ENCODE data around the gene CELA3B. TPM values are rescaled to one million over a fixed set of nuclear protein-coding genes. Genes with fewer than 3 reads are reported as not detected.
A peak's percentile ranks its signal among the peaks of the same experiment; 100 is the strongest.
"Not testable (repeated sequence)": the region's sequence is repeated elsewhere in the genome, so short reads cannot be mapped to it uniquely, and the experiment has no call there.

The CELA3B gene
- total and polyA plus RNA-seq, 2 donors from 2014 or later = not detected

DNA sequence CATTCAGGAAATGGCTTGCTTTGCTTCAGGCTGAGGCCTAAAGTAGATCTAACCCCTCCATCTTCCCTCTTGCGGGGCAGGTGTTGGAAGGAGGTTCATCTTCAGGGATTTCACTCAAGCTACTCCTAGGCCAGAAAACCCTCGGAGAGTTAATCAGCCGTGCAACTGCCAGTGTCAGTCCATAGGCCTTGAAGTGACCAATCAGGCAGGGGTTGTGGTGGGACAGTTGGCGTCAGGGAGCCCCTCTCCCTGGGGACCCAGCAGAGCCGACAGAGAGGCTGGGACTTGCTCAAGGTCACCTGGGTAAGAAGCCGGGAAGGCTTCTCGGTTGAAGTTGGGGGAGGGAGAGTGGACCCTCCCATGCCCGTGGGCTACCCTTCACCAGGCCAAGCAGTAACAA, 2.9 kb upstream of the CELA3B start:
- FAIRE-seq; H3K9me3 ChIP-seq (ENCODE audit: control insufficient read depth in 2 of 3, insufficient read depth in 1 of 3, low read length in 3 of 3); H3K4me3 ChIP-seq (ENCODE audit: low read length in 3 of 3); H3K9ac ChIP-seq (ENCODE audit: low read length in 3 of 3); H3K4me1 ChIP-seq (ENCODE audit: control insufficient read depth in 2 of 3, insufficient read depth in 2 of 3, low read depth in 1 of 3, low read length in 3 of 3); H3K27ac ChIP-seq (ENCODE audit: low read depth in 2 of 2, low read length in 2 of 2); H3K27me3 ChIP-seq (ENCODE audit: control insufficient read depth, insufficient read depth, low read length); intact Hi-C loops (cut with DNase I); H3K36me3 ChIP-seq (ENCODE audit: control insufficient read depth in 2 of 3, insufficient read depth in 3 of 3, low read length in 3 of 3): not testable (repeated sequence)
- DNase-seq = peak in 1 of 5 donors; percentile 4

DNA sequence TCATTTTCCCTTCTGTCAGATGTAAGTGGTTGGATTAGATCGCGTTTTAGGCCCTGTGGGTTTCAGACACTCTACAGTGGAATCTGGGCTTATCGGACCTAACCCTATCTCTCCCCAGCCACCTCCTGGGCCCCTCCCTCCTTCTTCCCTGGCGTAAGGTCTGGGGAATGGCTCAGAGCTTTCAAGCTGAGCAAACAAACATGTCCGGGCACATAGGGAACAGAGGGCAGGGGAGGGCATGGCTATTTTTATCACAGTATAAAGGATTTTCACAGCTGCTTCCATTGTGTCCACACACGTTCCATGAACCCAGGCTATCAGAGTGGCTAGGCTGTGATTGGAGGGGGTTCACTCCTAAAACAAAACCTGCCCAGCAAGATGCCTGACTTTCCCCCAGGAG, 2.1 kb upstream of the CELA3B start:
- H3K27me3 ChIP-seq (ENCODE audit: control insufficient read depth, insufficient read depth, low read length); H3K36me3 ChIP-seq (ENCODE audit: control insufficient read depth in 2 of 3, insufficient read depth in 3 of 3, low read length in 3 of 3); H3K9me3 ChIP-seq (ENCODE audit: control insufficient read depth in 2 of 3, insufficient read depth in 1 of 3, low read length in 3 of 3); intact Hi-C loops (cut with DNase I); H3K4me1 ChIP-seq (ENCODE audit: control insufficient read depth in 2 of 3, insufficient read depth in 2 of 3, low read depth in 1 of 3, low read length in 3 of 3); H3K4me3 ChIP-seq (ENCODE audit: low read length in 3 of 3); H3K27ac ChIP-seq (ENCODE audit: low read depth in 2 of 2, low read length in 2 of 2); FAIRE-seq; H3K9ac ChIP-seq (ENCODE audit: low read length in 3 of 3): not testable (repeated sequence)
- peak in 1 of 5 donors; percentile 10 for DNase-seq

DNA sequence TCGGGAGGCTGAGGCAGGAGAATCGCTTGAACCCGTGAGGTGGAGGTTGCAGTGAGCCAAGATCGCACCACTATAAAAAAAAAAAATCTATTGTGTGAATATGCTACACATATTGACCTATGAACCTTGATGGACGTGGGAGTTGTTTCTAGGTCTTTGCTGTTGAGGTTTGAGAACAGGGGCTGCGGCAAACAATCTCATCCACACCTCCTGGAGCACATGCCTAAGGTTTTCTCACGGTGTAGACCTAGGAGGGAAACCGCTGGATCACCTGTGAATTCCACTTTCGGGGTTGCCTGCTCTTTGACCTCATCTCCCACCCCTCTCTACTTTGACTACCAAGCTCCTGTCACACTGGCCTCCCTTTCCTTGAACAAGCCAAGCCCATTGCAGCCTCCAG, 1.5 kb upstream of the CELA3B start:
- H3K4me3 ChIP-seq (ENCODE audit: low read length in 3 of 3); H3K9me3 ChIP-seq (ENCODE audit: control insufficient read depth in 2 of 3, insufficient read depth in 1 of 3, low read length in 3 of 3); H3K4me1 ChIP-seq (ENCODE audit: control insufficient read depth in 2 of 3, insufficient read depth in 2 of 3, low read depth in 1 of 3, low read length in 3 of 3); intact Hi-C loops (cut with DNase I); H3K27ac ChIP-seq (ENCODE audit: low read depth in 2 of 2, low read length in 2 of 2); FAIRE-seq; H3K27me3 ChIP-seq (ENCODE audit: control insufficient read depth, insufficient read depth, low read length); H3K36me3 ChIP-seq (ENCODE audit: control insufficient read depth in 2 of 3, insufficient read depth in 3 of 3, low read length in 3 of 3); H3K9ac ChIP-seq (ENCODE audit: low read length in 3 of 3): not testable (repeated sequence)
- DNase-seq = peak in 1 of 5 donors; percentile 10

DNA sequence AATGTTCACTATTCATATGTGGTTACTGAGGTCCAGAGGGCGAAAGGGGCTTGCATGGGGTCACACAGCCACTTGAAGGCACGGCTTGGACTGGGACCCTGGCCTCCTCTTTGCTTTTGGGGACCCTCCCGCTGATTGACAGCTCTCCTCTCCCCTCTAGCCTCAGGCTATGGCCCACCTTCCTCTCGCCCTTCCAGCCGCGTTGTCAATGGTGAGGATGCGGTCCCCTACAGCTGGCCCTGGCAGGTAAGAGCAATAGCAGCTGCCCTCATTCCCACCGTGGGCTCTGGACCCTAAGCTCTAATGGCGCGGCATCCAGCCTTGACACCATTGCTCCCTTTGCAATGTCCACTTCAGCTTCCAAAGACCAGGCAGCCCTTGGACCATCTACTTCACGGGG, 1.4 kb downstream of the CELA3B start:
- H3K9me3 ChIP-seq (ENCODE audit: control insufficient read depth in 2 of 3, insufficient read depth in 1 of 3, low read length in 3 of 3); H3K27me3 ChIP-seq (ENCODE audit: control insufficient read depth, insufficient read depth, low read length); H3K4me1 ChIP-seq (ENCODE audit: control insufficient read depth in 2 of 3, insufficient read depth in 2 of 3, low read depth in 1 of 3, low read length in 3 of 3); H3K9ac ChIP-seq (ENCODE audit: low read length in 3 of 3); intact Hi-C loops (cut with DNase I); H3K36me3 ChIP-seq (ENCODE audit: control insufficient read depth in 2 of 3, insufficient read depth in 3 of 3, low read length in 3 of 3); FAIRE-seq; H3K27ac ChIP-seq (ENCODE audit: low read depth in 2 of 2, low read length in 2 of 2); H3K4me3 ChIP-seq (ENCODE audit: low read length in 3 of 3): not testable (repeated sequence)
- DNase-seq = peak in 1 of 5 donors; percentile 37

DNA sequence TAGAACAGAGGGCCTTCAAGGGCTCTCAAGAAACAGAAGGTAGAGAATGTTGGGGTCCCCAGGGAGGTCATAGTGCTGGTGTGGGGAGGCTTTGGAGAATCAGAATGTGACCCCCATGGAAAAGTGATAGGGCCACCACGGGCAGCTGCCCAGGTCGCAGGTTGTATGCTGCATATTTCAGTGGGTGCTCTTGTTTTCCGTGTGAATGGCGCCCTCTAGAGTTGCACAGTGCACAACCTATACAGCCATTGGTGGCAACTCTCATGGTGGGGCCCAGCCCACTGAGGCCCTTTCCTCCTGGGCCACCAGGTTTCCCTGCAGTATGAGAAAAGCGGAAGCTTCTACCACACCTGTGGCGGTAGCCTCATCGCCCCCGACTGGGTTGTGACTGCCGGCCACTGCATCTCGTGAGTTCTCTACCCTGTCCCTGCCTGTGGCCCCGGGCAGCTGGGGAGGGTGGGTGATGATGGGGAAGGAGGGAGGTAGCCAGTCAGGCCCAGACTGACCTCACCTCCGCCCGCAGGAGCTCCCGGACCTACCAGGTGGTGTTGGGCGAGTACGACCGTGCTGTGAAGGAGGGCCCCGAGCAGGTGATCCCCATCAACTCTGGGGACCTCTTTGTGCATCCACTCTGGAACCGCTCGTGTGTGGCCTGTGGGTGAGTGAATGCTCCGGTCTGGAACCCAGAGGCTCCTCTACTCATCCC, 3.8 kb downstream of the CELA3B start:
- FAIRE-seq; H3K27me3 ChIP-seq (ENCODE audit: control insufficient read depth, insufficient read depth, low read length); H3K4me3 ChIP-seq (ENCODE audit: low read length in 3 of 3); intact Hi-C loops (cut with DNase I); H3K9ac ChIP-seq (ENCODE audit: low read length in 3 of 3); H3K9me3 ChIP-seq (ENCODE audit: control insufficient read depth in 2 of 3, insufficient read depth in 1 of 3, low read length in 3 of 3); H3K36me3 ChIP-seq (ENCODE audit: control insufficient read depth in 2 of 3, insufficient read depth in 3 of 3, low read length in 3 of 3); H3K4me1 ChIP-seq (ENCODE audit: control insufficient read depth in 2 of 3, insufficient read depth in 2 of 3, low read depth in 1 of 3, low read length in 3 of 3); H3K27ac ChIP-seq (ENCODE audit: low read depth in 2 of 2, low read length in 2 of 2): not testable (repeated sequence)
- peak in 1 of 5 donors; percentile 37 for DNase-seq

DNA sequence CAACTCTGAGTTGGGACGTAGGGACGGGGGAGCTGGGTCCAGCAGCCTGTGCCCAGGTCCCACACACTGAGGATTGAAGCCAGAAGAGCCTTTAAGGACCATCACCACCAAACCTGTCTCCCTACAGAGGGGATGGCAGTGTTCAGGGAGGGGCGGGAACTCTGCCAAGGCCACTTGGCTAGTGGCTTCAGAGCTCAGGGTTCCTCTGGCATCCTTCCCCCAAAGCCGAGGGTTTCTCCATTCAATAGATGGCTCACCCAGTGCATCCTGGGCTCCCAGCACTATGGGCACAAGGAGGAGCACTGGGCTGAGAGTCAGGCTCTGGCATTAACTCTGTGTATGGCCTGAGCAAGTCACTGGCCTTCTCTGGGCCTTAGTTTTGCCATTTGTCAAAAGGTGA, 4.4 kb downstream of the CELA3B start:
- H3K9me3 ChIP-seq (ENCODE audit: control insufficient read depth in 2 of 3, insufficient read depth in 1 of 3, low read length in 3 of 3); H3K4me3 ChIP-seq (ENCODE audit: low read length in 3 of 3); H3K27ac ChIP-seq (ENCODE audit: low read depth in 2 of 2, low read length in 2 of 2); H3K27me3 ChIP-seq (ENCODE audit: control insufficient read depth, insufficient read depth, low read length); H3K9ac ChIP-seq (ENCODE audit: low read length in 3 of 3); intact Hi-C loops (cut with DNase I); FAIRE-seq; H3K36me3 ChIP-seq (ENCODE audit: control insufficient read depth in 2 of 3, insufficient read depth in 3 of 3, low read length in 3 of 3); H3K4me1 ChIP-seq (ENCODE audit: control insufficient read depth in 2 of 3, insufficient read depth in 2 of 3, low read depth in 1 of 3, low read length in 3 of 3): not testable (repeated sequence)
- peak in 1 of 5 donors; percentile 29 for DNase-seq

DNA sequence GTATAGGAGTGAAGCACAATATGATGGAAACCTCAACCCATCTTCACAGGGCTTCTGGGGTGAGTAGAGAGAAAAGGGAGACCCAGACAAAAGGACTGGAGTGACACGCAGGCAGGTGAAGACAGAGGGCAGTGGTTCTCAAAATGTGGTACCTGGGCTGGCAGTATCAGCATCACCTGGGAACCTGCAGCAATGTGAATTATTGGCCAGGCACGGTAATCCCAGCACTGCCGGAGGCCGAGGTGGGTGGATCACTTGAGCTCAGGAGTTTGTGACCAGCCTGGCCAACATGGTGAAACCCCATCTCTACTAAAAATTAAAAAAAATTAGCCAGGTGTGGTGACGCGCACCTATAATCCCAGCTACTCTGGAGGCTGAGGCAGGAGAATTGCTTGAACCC, 5.3 kb downstream of the CELA3B start:
- peak in 1 of 5 donors; percentile 7 for DNase-seq
- H3K4me3 ChIP-seq (ENCODE audit: low read length in 3 of 3); H3K27ac ChIP-seq (ENCODE audit: low read depth in 2 of 2, low read length in 2 of 2); H3K9ac ChIP-seq (ENCODE audit: low read length in 3 of 3); H3K4me1 ChIP-seq (ENCODE audit: control insufficient read depth in 2 of 3, insufficient read depth in 2 of 3, low read depth in 1 of 3, low read length in 3 of 3); intact Hi-C loops (cut with DNase I); H3K27me3 ChIP-seq (ENCODE audit: control insufficient read depth, insufficient read depth, low read length); H3K36me3 ChIP-seq (ENCODE audit: control insufficient read depth in 2 of 3, insufficient read depth in 3 of 3, low read length in 3 of 3); FAIRE-seq; H3K9me3 ChIP-seq (ENCODE audit: control insufficient read depth in 2 of 3, insufficient read depth in 1 of 3, low read length in 3 of 3): not testable (repeated sequence)

DNA sequence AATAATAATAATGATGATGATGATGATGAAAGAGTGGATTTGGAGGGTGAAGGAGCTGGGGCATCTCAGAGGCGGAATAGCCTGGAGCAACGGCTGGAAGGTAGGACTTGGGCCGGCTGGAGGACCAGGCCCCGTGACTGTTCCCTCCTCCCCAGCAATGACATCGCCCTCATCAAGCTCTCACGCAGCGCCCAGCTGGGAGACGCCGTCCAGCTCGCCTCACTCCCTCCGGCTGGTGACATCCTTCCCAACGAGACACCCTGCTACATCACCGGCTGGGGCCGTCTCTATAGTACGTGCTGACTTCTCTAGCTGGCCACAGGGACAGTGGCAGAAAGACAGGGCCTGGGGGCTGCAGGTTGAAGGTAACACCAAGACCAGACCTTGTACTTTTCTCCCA, 6.7 kb downstream of the CELA3B start:
- H3K36me3 ChIP-seq (ENCODE audit: control insufficient read depth in 2 of 3, insufficient read depth in 3 of 3, low read length in 3 of 3); H3K4me3 ChIP-seq (ENCODE audit: low read length in 3 of 3); H3K27ac ChIP-seq (ENCODE audit: low read depth in 2 of 2, low read length in 2 of 2); H3K4me1 ChIP-seq (ENCODE audit: control insufficient read depth in 2 of 3, insufficient read depth in 2 of 3, low read depth in 1 of 3, low read length in 3 of 3); FAIRE-seq; H3K27me3 ChIP-seq (ENCODE audit: control insufficient read depth, insufficient read depth, low read length); intact Hi-C loops (cut with DNase I); H3K9me3 ChIP-seq (ENCODE audit: control insufficient read depth in 2 of 3, insufficient read depth in 1 of 3, low read length in 3 of 3); H3K9ac ChIP-seq (ENCODE audit: low read length in 3 of 3): not testable (repeated sequence)
- peak in 1 of 5 donors; percentile 21 for DNase-seq

All from kidney (tissue), 11 donors.